Stimulated activated CD4-positive, alpha-beta T cell treated with anti-CD3 and anti-CD28 coated beads, Interleukin-4, amount 100 ng/mL, for 24 hours (primary cell): ENCODE results near the gene IL1RAP.

Experiments used
- DNase-seq: peaks from one replicate; pipeline ENCODE4 v3.0.0-alpha.2; 2020

The IL1RAP gene

GRCh38 chr3:190581041-190581541, 67.2 kb downstream of the IL1RAP start:
- no peak for DNase-seq

GRCh38 chr3:190582667-190583066, 68.8 kb downstream of the IL1RAP start:
- DNase-seq: no peak

GRCh38 chr3:190585805-190586630, 72.1 kb downstream of the IL1RAP start:
- peak; percentile 73 for DNase-seq

- DNase-seq: peak; percentile 60
Measured at GRCh38 chr3:190586631-190587011, 72.7 kb downstream of the IL1RAP start.

- no peak for DNase-seq
Measured at GRCh38 chr3:190588570-190588969, 74.7 kb downstream of the IL1RAP start.

- DNase-seq: no peak
Measured at GRCh38 chr3:190589326-190589725, 75.4 kb downstream of the IL1RAP start.

GRCh38 chr3:190591080-190591479, 77.2 kb downstream of the IL1RAP start:
- DNase-seq: no peak

- DNase-seq: no peak
Measured at GRCh38 chr3:190593075-190593474, 79.2 kb downstream of the IL1RAP start.

- DNase-seq: no peak
Measured at GRCh38 chr3:190594171-190594570, 80.3 kb downstream of the IL1RAP start.

GRCh38 chr3:190595179-190595795, 81.4 kb downstream of the IL1RAP start:
- no peak for DNase-seq

- no peak for DNase-seq
Measured at GRCh38 chr3:190595807-190596206, 81.9 kb downstream of the IL1RAP start.

GRCh38 chr3:190596349-190597285, 82.7 kb downstream of the IL1RAP start:
- DNase-seq: no peak

GRCh38 chr3:190597291-190597690, 83.4 kb downstream of the IL1RAP start:
- DNase-seq: no peak

GRCh38 chr3:190601622-190602021, 87.7 kb downstream of the IL1RAP start:
- no peak for DNase-seq

- DNase-seq: no peak
Measured at GRCh38 chr3:190605385-190605784, 91.5 kb downstream of the IL1RAP start.

- DNase-seq: no peak
Measured at GRCh38 chr3:190606596-190606995, 92.7 kb downstream of the IL1RAP start.

GRCh38 chr3:190607021-190607420, 93.1 kb downstream of the IL1RAP start:
- no peak for DNase-seq

- no peak for DNase-seq
Measured at GRCh38 chr3:190608850-190609589, 95.1 kb downstream of the IL1RAP start.

GRCh38 chr3:190614226-190615059, 100.6 kb downstream of the IL1RAP start:
- no peak for DNase-seq

- DNase-seq: no peak
Measured at GRCh38 chr3:190615060-190615384, 101.1 kb downstream of the IL1RAP start.

- no peak for DNase-seq
Measured at GRCh38 chr3:190615607-190616006, 101.7 kb downstream of the IL1RAP start.

- no peak for DNase-seq
Measured at GRCh38 chr3:190616637-190617036, 102.8 kb downstream of the IL1RAP start.
